HG02852 (cell line): ENCODE measurements around the gene RFX6.

Experiments
- ATAC-seq: cut with Tn5 transposase; IDR thresholded peaks from one replicate; pipeline ENCODE4 v1.9.1; 2021; ENCODE audit warnings: mild to moderate bottlenecking, moderate library complexity; ENCODE audit not compliant: unreplicated experiment

Gene RFX6

DNA sequence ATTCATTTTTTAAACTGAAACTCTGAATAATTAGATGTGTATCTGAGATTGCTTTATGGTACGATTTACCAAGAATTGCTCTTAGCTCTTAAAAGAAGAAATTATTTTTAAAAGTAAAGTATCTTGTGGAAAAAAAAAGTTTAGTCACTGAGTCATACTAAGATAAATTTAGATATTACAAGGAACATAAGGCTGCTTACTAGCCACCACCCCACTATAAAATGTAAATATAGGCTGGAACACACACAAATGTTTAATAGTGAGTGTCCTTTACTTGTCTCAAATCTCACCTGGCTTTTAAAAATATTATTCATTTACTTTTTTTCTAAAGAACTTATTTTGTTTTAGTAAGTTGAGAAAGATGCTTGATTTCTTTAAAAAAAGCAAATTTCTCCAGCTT lies 17.6 kb downstream of the RFX6 start:
- ATAC-seq: no peak

- ATAC-seq: no peak
Observed at GRCh38 chr6:116895935-116896334, 18.9 kb downstream of the RFX6 start.

DNA sequence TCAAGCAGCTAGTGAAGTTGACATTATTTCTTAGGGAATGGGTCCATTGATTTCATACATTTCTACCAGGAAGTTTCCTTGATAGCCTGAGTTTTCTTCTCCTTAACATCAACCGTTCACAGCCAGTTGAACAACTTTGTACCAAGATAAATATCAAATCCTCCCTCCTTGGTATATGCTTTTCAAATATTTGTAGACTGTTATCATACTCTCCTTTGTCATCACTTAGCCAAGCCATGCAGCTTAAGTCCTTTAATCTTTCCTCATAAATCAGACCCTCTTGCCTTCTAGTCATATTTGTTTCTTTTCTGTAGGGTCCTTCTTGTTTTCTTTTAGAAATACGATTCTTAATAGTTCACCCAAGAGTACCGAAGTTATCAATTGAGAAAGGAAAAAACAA lies 25.6 kb downstream of the RFX6 start:
- no peak for ATAC-seq

- no peak for ATAC-seq
Observed at GRCh38 chr6:116922853-116923548, 46.0 kb downstream of the RFX6 start.

DNA sequence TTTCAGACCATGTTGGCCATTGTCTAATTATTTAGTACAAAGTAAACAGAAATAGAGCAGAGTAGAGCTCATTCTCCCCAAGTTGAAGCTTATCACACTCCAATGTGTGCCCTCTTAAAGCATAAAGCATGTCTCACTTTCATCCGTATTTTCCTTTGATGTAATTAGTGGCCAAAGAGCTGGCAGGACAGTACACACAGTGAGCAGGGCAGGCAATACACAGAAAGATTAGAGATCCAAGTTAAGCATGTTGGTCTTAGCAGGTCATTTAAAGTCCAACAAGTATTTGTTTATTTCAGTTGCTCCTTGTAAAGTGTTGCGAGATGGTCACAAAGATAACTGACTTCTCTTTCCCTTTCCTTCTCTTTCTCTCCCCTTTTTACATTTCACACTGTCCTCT lies 47.2 kb downstream of the RFX6 start:
- no peak for ATAC-seq

DNA sequence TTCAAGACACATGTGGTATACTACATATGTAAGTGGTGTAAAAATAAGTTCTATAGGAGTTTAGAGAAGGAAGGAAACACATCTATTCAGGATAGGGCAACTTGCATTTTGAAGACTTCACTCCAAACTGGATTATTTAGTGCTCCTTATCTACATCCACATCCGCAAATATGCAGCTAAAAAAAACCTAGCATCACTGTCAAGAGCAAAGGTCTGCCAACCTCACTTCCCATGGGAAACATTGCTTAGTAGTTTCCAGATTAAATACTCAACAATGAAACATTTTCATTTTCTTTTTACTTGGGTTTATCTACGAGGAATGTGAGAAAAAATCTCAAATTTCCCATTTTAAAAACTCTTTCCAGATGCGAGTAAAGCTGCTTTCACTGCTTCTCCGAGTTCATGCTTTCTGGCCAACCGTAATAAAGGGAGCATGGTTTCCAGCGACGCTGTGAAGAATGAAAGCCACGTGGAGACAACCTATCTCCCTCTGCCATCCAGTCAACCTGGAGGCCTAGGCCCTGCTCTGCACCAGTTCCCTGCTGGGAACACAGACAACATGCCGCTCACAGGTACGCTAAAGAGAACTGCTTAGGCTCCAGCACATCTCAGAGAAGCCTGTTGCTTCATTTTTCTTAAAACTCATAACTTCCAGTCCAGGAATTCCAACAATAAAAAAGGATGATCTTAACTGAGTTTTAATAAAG lies 48.2 kb downstream of the RFX6 start:
- ATAC-seq: no peak

- no peak for ATAC-seq
Observed at GRCh38 chr6:116928677-116929076, 51.6 kb downstream of the RFX6 start.

DNA sequence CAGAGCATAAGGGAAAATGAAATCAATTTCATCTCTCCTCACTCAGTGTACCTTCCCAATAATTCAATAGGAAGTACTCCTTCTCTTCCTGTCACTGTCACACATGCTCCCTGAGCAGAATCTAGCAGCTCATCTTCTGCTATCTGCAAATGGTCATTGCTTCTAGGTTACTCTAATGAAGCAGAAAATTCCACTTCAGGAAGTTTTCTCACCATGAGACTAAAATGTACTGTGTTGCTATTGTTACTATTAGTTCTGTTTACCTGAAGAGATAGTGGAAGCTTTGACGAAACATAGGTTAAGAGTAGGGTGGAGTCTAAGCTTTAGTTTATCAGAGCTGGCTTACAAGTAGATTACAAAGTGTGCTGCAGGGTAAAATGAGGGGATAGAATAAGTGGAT lies 52.8 kb downstream of the RFX6 start:
- no peak for ATAC-seq

- no peak for ATAC-seq
Observed at GRCh38 chr6:116931456-116931855, 54.4 kb downstream of the RFX6 start.

- no peak for ATAC-seq
Observed at GRCh38 chr6:116932496-116932895, 55.5 kb downstream of the RFX6 start.

DNA sequence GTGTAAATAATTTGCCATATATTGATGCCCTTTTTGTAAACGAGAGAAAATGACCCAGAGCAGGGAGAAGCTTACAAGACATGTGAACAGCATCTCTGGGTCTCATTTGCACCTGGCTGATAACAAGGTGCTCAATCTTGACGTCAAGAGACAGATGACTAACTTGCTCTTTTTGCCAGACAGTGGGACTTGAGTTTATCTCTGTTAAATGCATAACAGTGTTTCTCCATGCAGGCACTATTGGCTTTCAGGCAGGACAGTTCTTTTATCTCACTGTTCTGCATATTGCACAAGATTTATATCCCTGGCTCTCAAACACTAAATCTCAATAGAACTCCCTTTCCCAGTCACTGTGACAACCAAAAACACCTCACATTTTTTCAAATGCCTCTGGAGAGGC lies 56.4 kb downstream of the RFX6 start:
- ATAC-seq: no peak

GRCh38 chr6:116938305-116938704 lies 61.3 kb downstream of the RFX6 start:
- no peak for ATAC-seq

DNA sequence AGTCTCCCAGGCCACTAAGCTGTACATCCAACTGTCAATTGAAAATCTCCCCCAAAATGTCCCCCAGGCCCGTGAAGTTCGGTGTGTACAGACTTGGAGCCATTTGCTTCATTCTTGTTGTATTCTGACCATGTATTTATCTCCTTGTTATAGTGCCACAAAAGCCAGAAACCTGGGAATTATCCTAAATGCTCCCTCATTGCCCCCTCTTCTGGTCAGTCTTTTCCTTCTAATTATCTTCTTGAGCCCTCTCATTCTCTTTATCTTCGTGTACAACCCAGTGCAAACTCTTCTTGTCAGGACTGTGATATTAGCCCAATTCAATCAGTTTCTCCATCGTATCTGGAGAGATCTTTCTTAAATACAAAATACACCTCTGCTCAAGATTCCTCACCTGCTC lies 64.7 kb downstream of the RFX6 start:
- ATAC-seq: no peak

DNA sequence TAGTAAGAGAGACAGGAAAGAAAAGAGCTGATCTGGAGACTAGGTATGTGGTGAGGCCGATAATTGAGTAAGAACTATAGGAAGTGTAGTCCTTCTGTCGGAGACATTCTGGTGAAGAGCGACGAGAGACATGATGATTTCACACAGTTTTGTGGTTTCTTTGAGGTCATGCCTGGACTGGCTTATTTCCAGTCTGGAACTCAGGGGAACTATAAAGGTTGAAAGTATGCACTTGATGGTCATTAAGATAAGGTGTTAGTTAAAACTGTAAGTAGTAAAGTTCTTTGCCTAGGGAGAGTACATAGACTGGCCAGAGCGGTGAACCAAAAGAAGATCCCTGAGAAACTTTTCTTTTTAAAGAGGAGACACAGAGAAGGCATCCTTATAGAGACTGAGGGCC lies 68.8 kb downstream of the RFX6 start:
- ATAC-seq: no peak

DNA sequence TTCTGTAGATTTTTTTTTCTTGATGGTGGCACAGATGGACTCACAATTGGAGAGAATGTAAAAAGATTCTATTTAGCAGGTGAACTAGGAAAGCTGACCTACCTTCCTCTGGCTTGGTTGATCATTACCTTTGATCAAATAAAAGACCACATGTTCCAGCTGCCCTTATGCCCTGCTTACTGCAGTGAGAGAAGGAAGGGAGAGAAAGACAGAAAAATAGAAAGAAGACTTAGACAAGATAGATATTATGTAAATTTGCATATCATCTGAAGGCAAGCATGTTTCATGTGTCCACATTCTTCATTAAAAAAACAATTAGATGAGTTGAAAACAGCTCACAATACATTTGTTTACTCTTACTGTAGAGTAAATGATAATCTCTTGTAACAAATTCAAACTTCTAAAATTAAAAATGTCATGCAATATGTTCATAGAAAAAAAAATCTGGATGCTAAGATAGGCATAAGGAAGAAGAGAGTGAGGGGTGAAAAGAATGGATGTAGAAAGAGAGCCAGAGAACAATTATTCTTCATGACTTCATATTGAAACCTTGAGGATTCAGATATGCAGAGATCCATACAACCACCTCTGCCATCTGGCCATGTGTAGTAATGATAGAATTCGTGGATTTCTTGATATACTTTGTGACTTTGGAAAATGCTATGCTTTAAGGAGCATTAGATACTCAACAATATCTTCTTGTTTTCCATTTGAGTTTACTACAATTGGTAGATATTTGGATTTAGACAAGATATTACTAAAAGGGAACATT lies 71.7 kb downstream of the RFX6 start:
- ATAC-seq: no peak

DNA sequence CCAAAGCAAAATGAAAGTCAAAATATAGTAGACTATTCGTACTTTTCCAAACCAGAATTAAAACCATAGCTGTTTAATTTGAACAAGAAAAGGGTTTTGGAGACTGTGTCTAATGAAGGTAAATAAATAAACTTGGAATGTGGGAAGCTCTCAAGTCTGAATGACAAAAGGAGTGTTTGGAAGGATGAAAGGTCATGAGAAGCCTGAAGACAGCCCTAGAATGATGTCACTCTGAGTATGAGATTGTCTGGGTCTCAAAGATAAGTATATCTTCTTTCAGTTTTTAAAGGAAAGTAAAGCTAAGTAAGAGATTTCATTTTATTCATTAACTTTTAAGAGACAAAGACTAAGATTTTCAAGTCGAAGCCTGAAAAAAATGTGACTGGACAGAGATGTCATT lies 72.9 kb downstream of the RFX6 start:
- no peak for ATAC-seq

- ATAC-seq: no peak
Observed at GRCh38 chr6:116954335-116954734, 77.3 kb downstream of the RFX6 start.

GRCh38 chr6:116954938-116955337 lies 77.9 kb downstream of the RFX6 start:
- ATAC-seq: no peak

DNA sequence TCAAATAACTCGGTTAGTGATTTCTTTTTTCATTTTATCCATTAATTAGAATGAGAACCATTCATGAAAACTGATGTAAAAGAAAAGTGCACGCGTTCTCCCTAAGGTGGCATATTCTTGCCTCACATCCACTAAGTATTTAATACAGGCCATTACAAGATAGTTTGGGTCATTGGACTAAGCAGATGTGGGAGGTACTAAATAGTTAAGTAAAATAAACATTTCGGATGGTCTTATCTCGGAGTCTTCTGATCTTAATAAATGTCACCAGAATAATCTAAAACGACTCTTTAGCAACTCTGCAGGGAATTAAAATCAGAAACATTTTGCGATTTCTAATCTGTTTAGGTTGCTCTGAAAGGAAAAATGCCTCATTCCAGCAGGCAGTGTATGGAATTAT lies 78.7 kb downstream of the RFX6 start:
- ATAC-seq: no peak

DNA sequence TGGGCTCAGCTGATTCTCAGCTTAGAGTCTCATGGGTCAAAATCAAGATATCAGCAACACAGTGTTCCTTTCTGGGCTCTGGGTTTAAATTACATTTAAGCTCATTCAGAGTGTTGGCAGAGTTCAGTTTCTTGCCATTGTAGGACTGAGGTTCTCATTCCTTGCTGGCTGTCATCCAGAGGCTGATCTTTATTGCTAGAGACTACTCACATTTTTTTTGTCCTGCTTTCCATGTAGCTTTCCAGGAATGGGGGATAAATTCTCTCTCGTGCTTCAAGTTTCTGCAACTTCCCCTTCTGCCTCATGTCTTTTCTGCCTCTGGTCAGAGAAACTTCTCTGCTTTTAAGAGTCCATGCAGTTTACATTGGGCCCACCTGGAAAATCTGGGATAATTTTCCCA lies 86.9 kb downstream of the RFX6 start:
- no peak for ATAC-seq

DNA sequence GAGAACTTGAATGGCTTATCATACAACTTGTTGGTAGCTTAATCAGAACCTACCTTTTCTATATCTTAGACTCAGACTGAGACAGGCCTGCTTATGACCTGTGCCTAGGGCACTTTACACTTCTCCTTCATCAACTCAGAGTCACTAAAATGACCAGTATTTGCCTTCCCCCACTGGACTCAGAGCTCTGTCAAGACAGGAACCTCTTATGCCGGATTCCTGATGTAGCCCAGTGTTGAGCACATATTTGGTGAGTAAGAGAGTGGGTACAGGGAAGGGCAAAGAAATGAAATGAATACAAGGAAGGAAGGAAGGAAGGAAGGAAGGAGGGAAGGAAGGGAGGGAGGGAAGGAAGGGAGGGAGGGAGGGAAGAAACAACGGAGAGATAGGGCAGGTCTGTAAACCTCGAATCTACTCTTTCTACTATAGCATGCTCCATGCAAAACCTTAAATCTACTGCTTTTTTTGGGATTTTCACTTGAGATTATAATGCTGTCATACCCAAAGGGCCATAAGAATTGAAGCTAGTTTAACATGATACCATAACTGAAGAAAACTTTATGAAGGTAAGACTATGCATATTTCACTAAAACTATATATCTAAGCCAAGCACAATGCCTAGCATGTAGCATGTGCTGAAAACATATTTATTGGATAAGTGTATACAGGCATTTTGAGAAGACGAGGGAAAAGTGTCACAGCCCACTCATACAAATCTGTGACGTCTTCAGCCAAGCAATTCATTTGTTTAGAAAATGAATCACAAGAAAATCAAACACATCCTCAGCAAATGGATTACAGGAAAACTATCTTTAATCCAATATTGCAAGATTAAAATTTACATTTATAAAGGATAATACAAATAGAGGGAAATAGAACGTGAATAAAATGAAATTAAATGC lies 89.9 kb downstream of the RFX6 start:
- ATAC-seq: no peak
